ENCODE data around the gene TFIP11. TPM values are rescaled to one million over a fixed set of nuclear protein-coding genes. Genes with fewer than 3 reads are reported as not detected.

TFIP11 gene
- total RNA-seq, 1 donor from 2014 or later: 26.2 TPM

GRCh38 chr22:26522012-26522411 lies 9.7 kb upstream of the TFIP11 start:
- Histone ChIP-seq H3K27me3 (no peaks in the 10 kb centered on the region), H3K27ac (no peak overlapping the region), H3K4me2 (no peak overlapping the region), H2AFZ (replicated peaks) (no peak overlapping the region), H3F3A (ENCODE audit: low read depth) (peaks cover 4% of the 10 kb centered on the region), H3K4me3 (no peak overlapping the region), H3K4me1 (no peaks in the 10 kb centered on the region), H3K9me3 (ENCODE audit: low read depth) (no peaks in the 10 kb centered on the region), H4K20me1 (ENCODE audit: low read depth) (no peaks in the 10 kb centered on the region), H3K9ac (no peak overlapping the region), H3K79me2 (ENCODE audit: low read depth) (no peaks in the 10 kb centered on the region), H3K36me3 (no peaks in the 10 kb centered on the region)
- Mint-ChIP-seq H3K9me3 (no peaks in the 10 kb centered on the region), H3K4me1 (no peaks in the 10 kb centered on the region), H3K27ac (no peak overlapping the region), H3K4me3 (no peak overlapping the region), H3K36me3 (peaks cover 7% of the 10 kb centered on the region), H3K27me3 (ENCODE audit: insufficient read depth, low read depth) (no peaks in the 10 kb centered on the region)
- TF ChIP-seq EZH2phosphoT487 (IDR thresholded peaks at IDR 0.05) (no peak), CTCF (IDR thresholded peaks at IDR 0.05) (no peak), EZH2 (IDR thresholded peaks at IDR 0.05) (no peak)
- DNase-seq (ENCODE audit: low spot score): no peak

DNA sequence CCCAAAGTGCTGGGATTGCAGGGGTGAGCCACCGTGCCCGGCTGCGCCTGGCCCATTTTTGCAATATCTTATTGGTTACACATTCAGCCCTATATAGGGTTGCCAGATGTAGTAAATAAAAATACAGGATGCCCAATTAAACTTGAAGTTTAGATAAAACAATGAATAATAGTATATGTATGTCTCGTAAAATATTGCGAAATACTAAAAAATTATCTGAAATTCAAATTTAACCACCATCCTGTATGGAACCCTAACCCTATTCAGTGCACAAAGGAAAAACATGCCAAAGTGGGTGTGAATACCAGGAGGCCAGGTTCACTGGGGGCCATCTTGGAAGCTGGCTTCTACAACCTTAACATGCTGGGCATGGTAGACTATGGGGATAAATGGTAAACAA lies 5.2 kb upstream of the TFIP11 start:
- Histone ChIP-seq H3K4me2 (no peak overlapping the region), H3K9ac (no peak overlapping the region), H4K20me1 (ENCODE audit: low read depth) (no peaks in the 10 kb centered on the region), H3K27me3 (no peaks in the 10 kb centered on the region), H2AFZ (replicated peaks) (no peak overlapping the region), H3K9me3 (ENCODE audit: low read depth) (no peaks in the 10 kb centered on the region), H3K4me3 (no peak overlapping the region), H3K36me3 (no peaks in the 10 kb centered on the region), H3F3A (ENCODE audit: low read depth) (peaks cover under 1% of the 10 kb centered on the region), H3K79me2 (ENCODE audit: low read depth) (peaks cover 15% of the 10 kb centered on the region), H3K27ac (no peak overlapping the region), H3K4me1 (peaks cover 9% of the 10 kb centered on the region)
- Mint-ChIP-seq H3K9me3 (no peaks in the 10 kb centered on the region), H3K4me1 (peaks cover 18% of the 10 kb centered on the region), H3K4me3 (no peak overlapping the region), H3K36me3 (no peaks in the 10 kb centered on the region), H3K27me3 (ENCODE audit: insufficient read depth, low read depth) (peaks cover 2% of the 10 kb centered on the region), H3K27ac (no peak overlapping the region)
- no peak for DNase-seq (ENCODE audit: low spot score)
- TF ChIP-seq CTCF (IDR thresholded peaks at IDR 0.05): no peak
- TF ChIP-seq EZH2phosphoT487 (IDR thresholded peaks at IDR 0.05): no peak
- TF ChIP-seq EZH2 (IDR thresholded peaks at IDR 0.05): no peak

GRCh38 chr22:26516503-26516902 lies 4.2 kb upstream of the TFIP11 start:
- DNase-seq (ENCODE audit: low spot score): no peak
- H3K27me3 ChIP-seq: no peaks in the 10 kb centered on the region
- Mint-ChIP-seq H3K36me3 (no peaks in the 10 kb centered on the region), H3K4me3 (no peak overlapping the region), H3K9me3 (no peaks in the 10 kb centered on the region), H3K4me1 (peaks cover 25% of the 10 kb centered on the region), H3K27ac (no peak overlapping the region), H3K27me3 (ENCODE audit: insufficient read depth, low read depth) (peaks cover 7% of the 10 kb centered on the region)
- no peak overlapping the region for H3K4me3 ChIP-seq
- no peaks in the 10 kb centered on the region for H3K36me3 ChIP-seq
- peaks cover 12% of the 10 kb centered on the region for H3K4me1 ChIP-seq
- H3K9me3 ChIP-seq (ENCODE audit: low read depth): no peaks in the 10 kb centered on the region
- H3F3A ChIP-seq (ENCODE audit: low read depth): peaks cover 8% of the 10 kb centered on the region
- no peak overlapping the region for H3K27ac ChIP-seq
- peaks cover 21% of the 10 kb centered on the region for H3K79me2 ChIP-seq (ENCODE audit: low read depth)
- no peak overlapping the region for H3K4me2 ChIP-seq
- H3K9ac ChIP-seq: no peak overlapping the region
- H4K20me1 ChIP-seq (ENCODE audit: low read depth): no peaks in the 10 kb centered on the region
- no peak overlapping the region for H2AFZ ChIP-seq (replicated peaks)
- TF ChIP-seq EZH2 (IDR thresholded peaks at IDR 0.05) (no peak), CTCF (IDR thresholded peaks at IDR 0.05) (no peak), EZH2phosphoT487 (IDR thresholded peaks at IDR 0.05) (no peak)
